PC-3 (cell line): Measurements from ENCODE around the gene NR1H2.

Source experiments
- EZH2 ChIP-seq: fragments of 300-600 bp; sonication (generic); IDR thresholded peaks from one replicate; pipeline ENCODE4 v1.6.1; 2017; ENCODE audit warnings: antibody characterized with exemption, mild to moderate bottlenecking, low read length; ENCODE audit not compliant: unreplicated experiment
- EZH2phosphoT487 ChIP-seq: fragments of 300-600 bp; sonication (generic); IDR thresholded peaks from 2 replicates; pipeline ENCODE4 v1.6.1; 2018; ENCODE audit warnings: mild to moderate bottlenecking, antibody characterized with exemption, low read length, borderline replicate concordance
- TF ChIP-seq, protein P1 (sequence below): fragments of 300-600 bp; sonication (generic); conservative IDR thresholded peaks from 2 replicates; pipeline ENCODE4 v1.5.1; 2017; ENCODE audit warnings: antibody characterized with exemption, low read depth, mild to moderate bottlenecking, low read length

DNA sequence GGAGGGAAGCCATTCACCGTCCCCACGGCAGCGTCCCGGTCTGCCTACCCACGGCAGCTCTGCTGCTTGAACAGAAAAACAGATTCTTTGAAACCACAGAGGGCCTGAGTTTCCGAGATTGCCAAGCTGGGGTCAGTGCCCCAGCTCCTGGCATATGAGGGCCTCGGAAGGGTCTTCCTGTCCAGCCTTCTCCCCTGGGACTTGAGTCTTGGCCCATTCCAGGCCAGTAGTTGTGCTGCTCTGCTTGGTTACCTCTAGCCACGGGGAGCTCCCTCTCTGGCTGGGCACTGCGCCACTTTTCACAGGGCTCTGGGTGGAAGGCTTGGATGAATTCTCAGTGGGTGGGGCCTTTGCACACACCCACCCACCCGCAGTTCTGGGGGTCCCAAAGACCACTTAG lies 33.9 kb downstream of the NR1H2 start:
- TF ChIP-seq, protein P1, sequence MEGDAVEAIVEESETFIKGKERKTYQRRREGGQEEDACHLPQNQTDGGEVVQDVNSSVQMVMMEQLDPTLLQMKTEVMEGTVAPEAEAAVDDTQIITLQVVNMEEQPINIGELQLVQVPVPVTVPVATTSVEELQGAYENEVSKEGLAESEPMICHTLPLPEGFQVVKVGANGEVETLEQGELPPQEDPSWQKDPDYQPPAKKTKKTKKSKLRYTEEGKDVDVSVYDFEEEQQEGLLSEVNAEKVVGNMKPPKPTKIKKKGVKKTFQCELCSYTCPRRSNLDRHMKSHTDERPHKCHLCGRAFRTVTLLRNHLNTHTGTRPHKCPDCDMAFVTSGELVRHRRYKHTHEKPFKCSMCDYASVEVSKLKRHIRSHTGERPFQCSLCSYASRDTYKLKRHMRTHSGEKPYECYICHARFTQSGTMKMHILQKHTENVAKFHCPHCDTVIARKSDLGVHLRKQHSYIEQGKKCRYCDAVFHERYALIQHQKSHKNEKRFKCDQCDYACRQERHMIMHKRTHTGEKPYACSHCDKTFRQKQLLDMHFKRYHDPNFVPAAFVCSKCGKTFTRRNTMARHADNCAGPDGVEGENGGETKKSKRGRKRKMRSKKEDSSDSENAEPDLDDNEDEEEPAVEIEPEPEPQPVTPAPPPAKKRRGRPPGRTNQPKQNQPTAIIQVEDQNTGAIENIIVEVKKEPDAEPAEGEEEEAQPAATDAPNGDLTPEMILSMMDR, result no peak
- TF ChIP-seq EZH2 (no peak), EZH2phosphoT487 (no peak)
